Measurements from ENCODE around the gene PRSS35.
"Not testable (repeated sequence)": the region's sequence is repeated elsewhere in the genome, so short reads cannot be mapped to it uniquely, and the experiment has no call there.

Gene PRSS35

GRCh38 chr6:83518816-83519480 is 6.6 kb downstream of the PRSS35 start:
- H3K27ac ChIP-seq (ENCODE audit: low read length), result no peak overlapping the region
- H3K9me3 ChIP-seq (ENCODE audit: control insufficient read depth in 1 of 2, low read length in 2 of 2), result no peaks in the 10 kb centered on the region
- H3K4me1 ChIP-seq (ENCODE audit: control insufficient read depth in 1 of 2, insufficient read depth in 2 of 2, low read length in 2 of 2), result no peaks in the 10 kb centered on the region
- H3K36me3 ChIP-seq (ENCODE audit: control insufficient read depth in 1 of 2, insufficient read depth in 2 of 2, low read length in 2 of 2), result no peaks in the 10 kb centered on the region
- no peak overlapping the region for H3K4me3 ChIP-seq (ENCODE audit: low read depth in 1 of 2, low read length in 2 of 2)
- no peaks in the 10 kb centered on the region for H3K27me3 ChIP-seq (ENCODE audit: low read depth, low read length)

DNA sequence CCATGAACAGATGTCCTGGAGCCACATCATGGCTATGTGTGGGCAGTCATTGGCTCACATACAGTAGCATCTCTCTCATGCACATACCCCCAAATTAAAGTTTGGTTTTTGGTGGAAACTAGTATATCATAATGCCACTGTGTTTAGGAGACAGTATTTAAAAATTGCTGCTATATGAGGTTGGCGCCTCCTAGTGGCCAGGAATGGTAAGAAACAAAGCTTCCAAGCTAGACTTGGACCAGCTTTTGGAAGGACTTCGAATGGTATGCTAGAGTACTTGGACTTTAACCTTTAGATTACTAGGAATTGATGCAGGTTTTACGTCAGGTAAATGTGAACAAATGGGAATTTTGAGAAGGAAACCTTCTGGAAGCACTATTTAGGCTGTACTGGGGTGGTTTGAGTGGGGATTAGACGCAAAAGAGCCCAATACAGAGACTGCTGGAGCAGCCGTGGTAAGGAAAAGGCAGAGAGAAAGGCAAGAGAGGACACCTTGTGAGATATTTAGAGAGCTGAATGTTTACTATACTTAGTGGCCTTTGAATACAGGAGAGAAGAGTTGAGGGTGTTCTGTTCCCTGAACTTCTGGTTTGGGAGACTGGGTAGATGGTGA is 23.8 kb downstream of the PRSS35 start:
- Histone ChIP-seq H3K4me1 (ENCODE audit: control insufficient read depth in 1 of 2, insufficient read depth in 2 of 2, low read length in 2 of 2) (no peaks in the 10 kb centered on the region), H3K9me3 (ENCODE audit: control insufficient read depth in 1 of 2, low read length in 2 of 2) (no peaks in the 10 kb centered on the region), H3K27ac (ENCODE audit: low read length) (no peak overlapping the region), H3K4me3 (ENCODE audit: low read depth in 1 of 2, low read length in 2 of 2) (no peak overlapping the region), H3K27me3 (ENCODE audit: low read depth, low read length) (no peaks in the 10 kb centered on the region), H3K36me3 (ENCODE audit: control insufficient read depth in 1 of 2, insufficient read depth in 2 of 2, low read length in 2 of 2) (no peaks in the 10 kb centered on the region)

DNA sequence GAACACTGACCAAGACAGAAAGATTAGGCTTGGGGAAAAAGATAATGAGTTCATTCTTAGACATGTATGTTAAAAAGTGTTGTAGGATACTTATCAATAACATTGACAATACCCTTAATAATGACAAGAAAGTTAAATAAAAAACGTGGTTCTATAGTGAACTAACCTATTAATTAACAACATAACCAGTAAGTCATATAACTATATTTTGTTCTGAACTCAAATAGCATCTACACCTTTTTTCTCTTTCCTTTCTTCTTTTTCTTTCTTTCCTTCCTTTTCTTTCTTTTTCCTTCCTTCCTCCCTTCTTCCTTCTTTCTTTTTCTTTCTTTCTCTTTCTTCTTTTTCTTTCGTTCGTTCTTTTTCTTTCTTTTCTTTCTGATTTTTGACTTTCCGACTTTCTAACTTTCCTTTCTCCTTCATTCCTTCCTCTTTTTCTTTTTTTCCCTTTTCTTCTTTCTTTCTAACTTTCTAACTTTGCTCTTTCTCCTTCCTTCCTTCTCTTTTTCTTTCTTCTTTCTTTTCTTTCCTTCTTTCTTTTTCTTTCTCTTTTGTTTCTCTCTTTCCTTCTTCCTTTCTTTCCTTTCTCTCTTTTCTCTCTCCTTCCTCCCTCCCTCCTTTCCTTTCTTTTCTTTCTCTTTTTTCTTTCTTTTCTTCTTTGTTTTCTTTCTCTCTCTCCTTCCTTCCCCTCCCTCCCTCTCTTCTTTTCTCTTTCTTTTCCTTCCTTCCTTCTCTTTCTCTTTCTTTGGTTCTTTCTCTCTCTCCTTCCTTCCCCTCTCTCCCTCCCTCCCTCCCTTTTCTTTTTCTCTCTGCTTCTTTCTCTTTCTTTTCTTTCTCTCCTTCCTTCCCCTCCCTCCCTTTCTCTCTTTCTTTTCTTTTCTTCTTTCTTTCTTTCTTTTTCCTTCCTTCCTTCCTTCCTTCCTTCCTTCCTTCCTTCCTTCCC is 24.6 kb downstream of the PRSS35 start:
- H3K4me3 ChIP-seq (ENCODE audit: low read depth in 1 of 2, low read length in 2 of 2), result no peak overlapping the region
- no peaks in the 10 kb centered on the region for H3K9me3 ChIP-seq (ENCODE audit: control insufficient read depth in 1 of 2, low read length in 2 of 2)
- H3K36me3 ChIP-seq (ENCODE audit: control insufficient read depth in 1 of 2, insufficient read depth in 2 of 2, low read length in 2 of 2), result no peaks in the 10 kb centered on the region
- H3K27ac ChIP-seq (ENCODE audit: low read length), result no peak overlapping the region
- H3K27me3 ChIP-seq (ENCODE audit: low read depth, low read length), result no peaks in the 10 kb centered on the region
- no peaks in the 10 kb centered on the region for H3K4me1 ChIP-seq (ENCODE audit: control insufficient read depth in 1 of 2, insufficient read depth in 2 of 2, low read length in 2 of 2)

GRCh38 chr6:83539678-83540077 is 27.3 kb downstream of the PRSS35 start:
- no peak overlapping the region for H3K4me3 ChIP-seq (ENCODE audit: low read depth in 1 of 2, low read length in 2 of 2)
- H3K36me3 ChIP-seq (ENCODE audit: control insufficient read depth in 1 of 2, insufficient read depth in 2 of 2, low read length in 2 of 2), result no peaks in the 10 kb centered on the region
- H3K9me3 ChIP-seq (ENCODE audit: control insufficient read depth in 1 of 2, low read length in 2 of 2), result no peaks in the 10 kb centered on the region
- H3K27ac ChIP-seq (ENCODE audit: low read length), result no peak overlapping the region
- H3K4me1 ChIP-seq (ENCODE audit: control insufficient read depth in 1 of 2, insufficient read depth in 2 of 2, low read length in 2 of 2), result no peaks in the 10 kb centered on the region
- H3K27me3 ChIP-seq (ENCODE audit: low read depth, low read length), result no peaks in the 10 kb centered on the region

GRCh38 chr6:83546636-83547035 is 34.3 kb downstream of the PRSS35 start:
- Histone ChIP-seq H3K27ac (ENCODE audit: low read length) (no peak overlapping the region), H3K27me3 (ENCODE audit: low read depth, low read length) (no peaks in the 10 kb centered on the region), H3K4me1 (ENCODE audit: control insufficient read depth in 1 of 2, insufficient read depth in 2 of 2, low read length in 2 of 2) (no peaks in the 10 kb centered on the region), H3K4me3 (ENCODE audit: low read depth in 1 of 2, low read length in 2 of 2) (no peak overlapping the region), H3K36me3 (ENCODE audit: control insufficient read depth in 1 of 2, insufficient read depth in 2 of 2, low read length in 2 of 2) (no peaks in the 10 kb centered on the region), H3K9me3 (ENCODE audit: control insufficient read depth in 1 of 2, low read length in 2 of 2) (peaks cover 0 to 3% of the 10 kb centered on the region in 2 donors)

DNA sequence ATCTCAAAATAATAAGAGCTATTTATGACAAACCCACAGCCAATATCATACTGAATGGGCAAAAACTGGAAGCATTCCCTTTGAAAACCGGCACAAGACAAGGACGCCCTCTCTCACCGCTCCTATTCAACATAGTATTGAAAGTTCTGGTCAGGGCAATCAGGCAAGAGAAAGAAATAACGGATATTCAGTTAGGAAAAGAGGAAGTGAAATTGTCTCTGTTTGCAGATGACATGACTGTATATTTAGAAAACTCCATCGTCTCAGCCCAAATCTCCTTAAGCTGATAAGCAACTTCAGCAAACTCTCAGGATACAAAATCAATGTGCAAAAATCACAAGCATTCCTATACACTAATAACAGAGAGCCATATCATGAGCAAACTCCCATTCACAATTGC is 38.1 kb downstream of the PRSS35 start:
- H3K27me3 ChIP-seq (ENCODE audit: low read depth, low read length); H3K4me1 ChIP-seq (ENCODE audit: control insufficient read depth in 1 of 2, insufficient read depth in 2 of 2, low read length in 2 of 2); H3K9me3 ChIP-seq (ENCODE audit: control insufficient read depth in 1 of 2, low read length in 2 of 2); H3K4me3 ChIP-seq (ENCODE audit: low read depth in 1 of 2, low read length in 2 of 2); H3K36me3 ChIP-seq (ENCODE audit: control insufficient read depth in 1 of 2, insufficient read depth in 2 of 2, low read length in 2 of 2); H3K27ac ChIP-seq (ENCODE audit: low read length): not testable (repeated sequence)

DNA sequence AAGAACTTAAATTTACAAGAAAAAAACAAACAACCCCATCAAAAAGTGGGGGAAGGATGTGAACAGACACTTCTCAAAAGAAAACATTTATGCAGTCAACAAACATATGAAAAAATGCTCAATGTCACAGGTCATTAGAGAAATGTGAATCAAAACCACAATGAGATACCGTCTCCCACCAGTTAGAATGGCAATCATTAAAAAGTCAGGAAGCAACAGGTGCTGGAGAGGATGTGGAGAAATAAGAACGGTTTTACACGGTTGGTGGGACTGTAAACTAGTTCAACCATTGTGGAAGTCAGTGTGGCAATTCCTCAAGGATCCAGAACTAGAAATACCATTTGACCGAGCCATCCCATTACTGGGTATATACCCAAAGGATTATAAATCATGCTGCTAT is 39.4 kb downstream of the PRSS35 start:
- H3K4me1 ChIP-seq (ENCODE audit: control insufficient read depth in 1 of 2, insufficient read depth in 2 of 2, low read length in 2 of 2); H3K36me3 ChIP-seq (ENCODE audit: control insufficient read depth in 1 of 2, insufficient read depth in 2 of 2, low read length in 2 of 2); H3K4me3 ChIP-seq (ENCODE audit: low read depth in 1 of 2, low read length in 2 of 2); H3K9me3 ChIP-seq (ENCODE audit: control insufficient read depth in 1 of 2, low read length in 2 of 2); H3K27ac ChIP-seq (ENCODE audit: low read length); H3K27me3 ChIP-seq (ENCODE audit: low read depth, low read length): not testable (repeated sequence)

DNA sequence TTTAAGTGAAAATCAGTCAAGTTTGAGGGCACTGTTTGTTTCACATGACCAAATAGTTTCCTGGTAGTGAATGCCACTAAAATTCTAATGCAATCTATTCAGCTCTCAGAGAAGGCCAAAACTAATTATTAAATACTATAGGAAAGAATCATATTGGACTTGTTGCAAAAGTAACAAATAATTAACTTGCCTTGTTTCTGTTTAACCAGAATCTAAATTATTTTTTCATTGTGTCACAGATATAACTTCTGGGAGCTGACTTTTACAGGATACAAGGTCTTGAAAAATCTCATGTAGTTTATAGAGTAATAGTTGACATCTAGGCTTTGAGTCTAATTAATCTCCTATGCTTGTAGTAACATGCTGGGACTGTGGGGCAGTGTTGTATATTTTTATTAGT is 44.5 kb downstream of the PRSS35 start:
- H3K36me3 ChIP-seq (ENCODE audit: control insufficient read depth in 1 of 2, insufficient read depth in 2 of 2, low read length in 2 of 2), result no peaks in the 10 kb centered on the region
- H3K4me3 ChIP-seq (ENCODE audit: low read depth in 1 of 2, low read length in 2 of 2), result no peak overlapping the region
- no peaks in the 10 kb centered on the region for H3K4me1 ChIP-seq (ENCODE audit: control insufficient read depth in 1 of 2, insufficient read depth in 2 of 2, low read length in 2 of 2)
- no peaks in the 10 kb centered on the region for H3K27me3 ChIP-seq (ENCODE audit: low read depth, low read length)
- no peaks in the 10 kb centered on the region for H3K9me3 ChIP-seq (ENCODE audit: control insufficient read depth in 1 of 2, low read length in 2 of 2)
- no peak overlapping the region for H3K27ac ChIP-seq (ENCODE audit: low read length)

- no peak overlapping the region for H3K27ac ChIP-seq (ENCODE audit: low read length)
Measured at GRCh38 chr6:83558975-83559374, 46.6 kb downstream of the PRSS35 start.

GRCh38 chr6:83571663-83572185 is 59.4 kb downstream of the PRSS35 start:
- not testable (repeated sequence) for H3K4me1 ChIP-seq (ENCODE audit: control insufficient read depth in 1 of 2, insufficient read depth in 2 of 2, low read length in 2 of 2); H3K4me3 ChIP-seq (ENCODE audit: low read depth in 1 of 2, low read length in 2 of 2); H3K27me3 ChIP-seq (ENCODE audit: low read depth, low read length); H3K9me3 ChIP-seq (ENCODE audit: control insufficient read depth in 1 of 2, low read length in 2 of 2); H3K36me3 ChIP-seq (ENCODE audit: control insufficient read depth in 1 of 2, insufficient read depth in 2 of 2, low read length in 2 of 2); H3K27ac ChIP-seq (ENCODE audit: low read length)

More at GRCh38 chr6:83558975-83559374, 46.6 kb downstream of the PRSS35 start:
- Histone ChIP-seq H3K27me3 (ENCODE audit: low read depth, low read length) (no peaks in the 10 kb centered on the region), H3K4me1 (ENCODE audit: control insufficient read depth in 1 of 2, insufficient read depth in 2 of 2, low read length in 2 of 2) (no peaks in the 10 kb centered on the region), H3K4me3 (ENCODE audit: low read depth in 1 of 2, low read length in 2 of 2) (no peak overlapping the region), H3K9me3 (ENCODE audit: control insufficient read depth in 1 of 2, low read length in 2 of 2) (no peaks in the 10 kb centered on the region), H3K36me3 (ENCODE audit: control insufficient read depth in 1 of 2, insufficient read depth in 2 of 2, low read length in 2 of 2) (no peaks in the 10 kb centered on the region)

DNA sequence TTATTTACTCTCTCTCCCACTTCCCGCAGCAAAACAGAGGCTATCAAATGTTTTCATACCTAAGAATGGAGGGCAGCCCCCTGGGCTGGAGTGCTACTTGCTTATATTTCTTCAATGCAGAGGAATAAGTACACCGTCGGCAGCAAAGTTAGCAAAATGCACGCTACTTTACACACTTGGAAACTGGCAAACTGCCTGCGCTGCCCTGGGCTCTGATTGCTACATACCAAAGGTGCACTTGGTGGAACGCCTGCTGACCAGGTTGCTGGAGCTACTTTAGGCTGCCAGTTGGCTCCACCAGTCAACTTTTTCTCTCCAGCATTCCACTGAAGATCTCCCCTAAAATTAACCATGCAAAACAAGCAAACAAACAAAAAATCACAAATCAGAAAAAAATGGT is 62.4 kb downstream of the PRSS35 start:
- H3K27me3 ChIP-seq (ENCODE audit: low read depth, low read length), result no peaks in the 10 kb centered on the region
- no peak overlapping the region for H3K4me3 ChIP-seq (ENCODE audit: low read depth in 1 of 2, low read length in 2 of 2)
- no peaks in the 10 kb centered on the region for H3K9me3 ChIP-seq (ENCODE audit: control insufficient read depth in 1 of 2, low read length in 2 of 2)

More for the DNA sequence above, 62.4 kb downstream of the PRSS35 start:
- H3K4me1 ChIP-seq (ENCODE audit: control insufficient read depth in 1 of 2, insufficient read depth in 2 of 2, low read length in 2 of 2), result no peaks in the 10 kb centered on the region
- no peaks in the 10 kb centered on the region for H3K36me3 ChIP-seq (ENCODE audit: control insufficient read depth in 1 of 2, insufficient read depth in 2 of 2, low read length in 2 of 2)
- no peak overlapping the region for H3K27ac ChIP-seq (ENCODE audit: low read length)
